ENCODE results near the gene ZNF275. TPM values are rescaled to one million over a fixed set of nuclear protein-coding genes. Genes with fewer than 3 reads are reported as not detected.

Gene ZNF275
- total and polyA plus RNA-seq, 2 of the 8 experiments (the other 6 are each of a cell fraction or from before 2014, with no cell fraction given) = 8.2 to 9.1 TPM

GRCh38 chrX:153348421-153348820 lies 14.5 kb downstream of the ZNF275 start (continued):
- TF ChIP-seq MAFK (IDR thresholded peaks at IDR 0.05; ENCODE audit: low read depth, low read length) (no peak), TEAD4 (IDR thresholded peaks at IDR 0.05; ENCODE audit: low read depth, low read length) (no peak), KDM5A (IDR thresholded peaks at IDR 0.05; ENCODE audit: low read length) (no peak)

All from H1 (cell line).